Nephron progenitor cell (in vitro differentiated cells): ENCODE data around the gene RABEP1.
"Not testable (repeated sequence)": the region's sequence is repeated elsewhere in the genome, so short reads cannot be mapped to it uniquely, and the experiment has no call there.

ENCODE experiments used
- DNase-seq: peaks from one replicate; pipeline ENCODE4 v3.0.0; 2021
- H3K27ac Mint-ChIP-seq: 2 replicates; pipeline ENCODE4 v1.8.0; 2021; ENCODE audit warnings: mild to moderate bottlenecking, moderate library complexity, mixed read lengths
- H3K27me3 Mint-ChIP-seq: 2 replicates; pipeline ENCODE4 v1.8.0; 2021; ENCODE audit warnings: mild to moderate bottlenecking, low read depth, mixed read lengths; ENCODE audit not compliant: poor library complexity
- H3K36me3 Mint-ChIP-seq: 2 replicates; pipeline ENCODE4 v1.8.0; 2021; ENCODE audit warnings: low read depth, mixed read lengths
- H3K4me1 Mint-ChIP-seq: 2 replicates; pipeline ENCODE4 v1.8.0; 2021; ENCODE audit warnings: mixed read lengths
- H3K4me3 Mint-ChIP-seq: 2 replicates; pipeline ENCODE4 v1.8.0; 2021; ENCODE audit warnings: mild to moderate bottlenecking, moderate library complexity, mixed read lengths
- H3K9me3 Mint-ChIP-seq: 2 replicates; pipeline ENCODE4 v1.8.0; 2021; ENCODE audit warnings: mild to moderate bottlenecking, moderate library complexity, mixed read lengths
- CTCF ChIP-seq: fragments of 200-600 bp; sonication (generic); IDR thresholded peaks from 2 replicates; pipeline ENCODE4 v1.5.0; 2021; ENCODE audit warnings: antibody characterized with exemption

The RABEP1 gene

GRCh38 chr17:5424909-5425308 is 142.8 kb downstream of the RABEP1 start:
- no peak for TF ChIP-seq CTCF
- Mint-ChIP-seq H3K9me3 (no peaks in the 10 kb centered on the region), H3K27ac (no peak overlapping the region), H3K36me3 (peaks cover 58% of the 10 kb centered on the region), H3K4me3 (no peak overlapping the region), H3K4me1 (peaks cover 27% of the 10 kb centered on the region), H3K27me3 (no peaks in the 10 kb centered on the region)
- DNase-seq: no peak

GRCh38 chr17:5425826-5426225 is 143.7 kb downstream of the RABEP1 start:
- H3K36me3 Mint-ChIP-seq: peaks cover 63% of the 10 kb centered on the region
- H3K27me3 Mint-ChIP-seq: no peaks in the 10 kb centered on the region
- DNase-seq: no peak
- no peak for TF ChIP-seq CTCF
- no peak overlapping the region for H3K4me3 Mint-ChIP-seq
- no peaks in the 10 kb centered on the region for H3K9me3 Mint-ChIP-seq
- H3K4me1 Mint-ChIP-seq: peaks cover 21% of the 10 kb centered on the region
- no peak overlapping the region for H3K27ac Mint-ChIP-seq

GRCh38 chr17:5429191-5429887 is 147.3 kb downstream of the RABEP1 start:
- no peak for DNase-seq
- Mint-ChIP-seq H3K4me1 (no peaks in the 10 kb centered on the region), H3K27me3 (no peaks in the 10 kb centered on the region), H3K27ac (peak overlapping the region; percentile 4), H3K4me3 (no peak overlapping the region), H3K36me3 (peaks cover 75% of the 10 kb centered on the region), H3K9me3 (no peaks in the 10 kb centered on the region)
- TF ChIP-seq CTCF: no peak

- Mint-ChIP-seq H3K4me1 (no peaks in the 10 kb centered on the region), H3K27me3 (no peaks in the 10 kb centered on the region), H3K4me3 (no peak overlapping the region), H3K27ac (peak overlapping the region; percentile 52), H3K9me3 (no peaks in the 10 kb centered on the region), H3K36me3 (peaks cover 74% of the 10 kb centered on the region)
- DNase-seq: no peak
- no peak for TF ChIP-seq CTCF
These were observed 148.4 kb downstream of the RABEP1 start for GRCh38 chr17:5430413-5430999.

DNA sequence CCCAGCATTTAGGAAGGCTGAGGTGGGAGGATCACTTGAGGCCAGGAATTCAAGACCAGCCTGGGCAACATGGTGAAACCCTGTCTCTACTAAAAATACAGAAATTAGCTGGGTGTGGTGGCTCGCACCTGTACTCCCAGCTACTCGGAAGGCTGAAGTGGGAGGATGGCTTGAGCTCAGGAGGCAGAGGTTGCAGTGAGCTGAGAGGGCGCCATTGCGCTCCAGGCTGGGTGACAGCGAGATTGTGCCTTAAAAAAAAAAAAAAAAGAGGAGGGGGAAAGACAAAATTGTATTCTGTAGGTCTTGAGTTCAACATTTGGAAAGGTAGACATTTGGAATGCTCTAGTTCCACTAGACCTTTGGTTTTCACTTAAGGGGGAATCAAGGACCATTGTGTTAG is 149.2 kb downstream of the RABEP1 start:
- Mint-ChIP-seq H3K36me3 (peaks cover 70% of the 10 kb centered on the region), H3K27ac (peak overlapping the region; percentile 85)
- not testable (repeated sequence) for H3K4me1 Mint-ChIP-seq, H3K4me3 Mint-ChIP-seq, DNase-seq, H3K9me3 Mint-ChIP-seq, H3K27me3 Mint-ChIP-seq

DNA sequence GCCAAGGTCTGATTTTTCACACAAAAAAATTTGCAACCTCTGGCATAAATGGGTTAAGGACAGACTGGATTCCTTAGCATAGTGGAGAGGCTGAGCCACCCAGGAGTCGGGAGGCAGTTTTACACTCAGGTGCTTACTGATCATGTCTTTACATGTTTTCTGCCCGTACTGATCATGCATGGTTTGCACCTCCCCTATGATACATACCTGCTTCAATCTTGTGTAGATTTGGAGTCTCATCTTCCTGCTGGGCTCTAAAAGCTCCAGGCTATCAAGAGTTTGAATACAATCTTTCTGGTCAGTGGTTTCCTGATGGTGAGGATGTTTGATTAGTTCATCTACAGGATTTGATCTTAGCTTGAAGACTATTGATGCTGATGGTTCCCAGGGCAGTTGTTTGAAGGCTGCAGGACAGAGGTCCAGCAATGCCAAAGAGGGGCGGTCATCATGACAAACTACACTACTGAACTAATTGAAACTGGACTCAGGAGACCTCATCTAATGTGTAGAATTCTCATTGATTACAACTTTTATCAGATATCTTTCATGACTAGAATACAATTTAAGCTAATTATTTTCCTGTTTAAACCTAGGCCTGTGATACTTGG is 150.0 kb downstream of the RABEP1 start:
- no peak for DNase-seq
- Mint-ChIP-seq H3K27ac (peak overlapping the region; percentile 85), H3K4me3 (no peak overlapping the region), H3K36me3 (peaks cover 78% of the 10 kb centered on the region), H3K27me3 (no peaks in the 10 kb centered on the region), H3K9me3 (no peaks in the 10 kb centered on the region), H3K4me1 (peaks cover 9% of the 10 kb centered on the region)
- no peak for TF ChIP-seq CTCF
